Neural progenitor cell (in vitro differentiated cells): ENCODE results near the gene PHACTR4.

Source experiments
- CTCF ChIP-seq: fragments of 200-600 bp; sonication (generic); IDR thresholded peaks from 2 replicates; pipeline ENCODE4 v1.5.1; 2017; ENCODE audit warnings: antibody characterized with exemption, mild to moderate bottlenecking
- EZH2 ChIP-seq: fragments of 200-600 bp; sonication (generic); IDR thresholded peaks from 2 replicates; pipeline ENCODE4 v1.6.1; 2017; ENCODE audit warnings: antibody characterized with exemption, mild to moderate bottlenecking, moderate library complexity

- TF ChIP-seq CTCF = no peak
- TF ChIP-seq EZH2 = no peak
Observed at GRCh38 chr1:28338897-28339296, 30.6 kb upstream of the PHACTR4 start.
